Measurements from ENCODE around the gene TPBGL.
A peak's percentile ranks its signal among the peaks of the same experiment; 100 is the strongest.

DNA sequence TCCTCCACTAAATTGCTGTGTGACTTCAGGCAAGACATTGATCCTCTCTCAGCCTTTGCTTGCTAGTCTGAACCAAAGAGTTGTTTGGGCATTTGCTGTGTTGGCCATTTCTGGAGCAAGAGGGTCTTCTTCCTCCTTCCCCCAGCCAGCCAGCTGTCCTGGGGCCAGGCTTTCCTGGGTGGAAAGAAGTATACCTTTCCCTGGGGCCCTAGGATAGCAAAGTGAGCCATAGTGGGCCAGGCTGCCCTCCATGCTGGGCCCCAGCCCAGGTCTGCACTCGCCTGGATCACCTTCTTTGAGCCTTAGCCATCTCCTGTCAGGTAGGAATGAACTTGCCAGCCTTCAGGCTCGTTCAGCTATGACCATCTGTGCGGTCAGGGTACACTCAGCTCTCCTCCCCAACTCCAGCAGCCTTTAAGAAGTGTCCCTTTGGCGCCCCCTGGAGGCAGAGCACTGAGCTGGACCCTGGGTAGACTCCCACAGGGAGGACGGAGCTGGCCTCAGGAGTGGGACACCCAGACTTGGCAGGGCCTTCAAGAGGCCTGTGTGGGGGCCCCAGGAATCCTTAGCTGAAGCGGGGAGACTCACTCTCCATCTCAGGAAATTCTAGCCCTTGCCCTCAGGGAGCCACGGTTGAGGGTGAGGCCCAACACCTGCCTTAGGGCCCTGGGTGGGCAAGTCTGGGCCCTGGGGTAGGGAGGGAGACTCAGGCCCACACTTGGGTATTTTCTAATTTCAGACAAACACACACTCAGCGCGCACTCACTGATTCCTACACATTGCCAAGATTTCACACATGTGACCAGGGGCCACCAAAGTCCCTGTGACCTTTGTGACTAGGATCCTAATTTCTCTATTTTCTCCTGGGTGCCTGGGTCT, 35.6 kb upstream of the TPBGL start:
- TF ChIP-seq, protein P1, sequence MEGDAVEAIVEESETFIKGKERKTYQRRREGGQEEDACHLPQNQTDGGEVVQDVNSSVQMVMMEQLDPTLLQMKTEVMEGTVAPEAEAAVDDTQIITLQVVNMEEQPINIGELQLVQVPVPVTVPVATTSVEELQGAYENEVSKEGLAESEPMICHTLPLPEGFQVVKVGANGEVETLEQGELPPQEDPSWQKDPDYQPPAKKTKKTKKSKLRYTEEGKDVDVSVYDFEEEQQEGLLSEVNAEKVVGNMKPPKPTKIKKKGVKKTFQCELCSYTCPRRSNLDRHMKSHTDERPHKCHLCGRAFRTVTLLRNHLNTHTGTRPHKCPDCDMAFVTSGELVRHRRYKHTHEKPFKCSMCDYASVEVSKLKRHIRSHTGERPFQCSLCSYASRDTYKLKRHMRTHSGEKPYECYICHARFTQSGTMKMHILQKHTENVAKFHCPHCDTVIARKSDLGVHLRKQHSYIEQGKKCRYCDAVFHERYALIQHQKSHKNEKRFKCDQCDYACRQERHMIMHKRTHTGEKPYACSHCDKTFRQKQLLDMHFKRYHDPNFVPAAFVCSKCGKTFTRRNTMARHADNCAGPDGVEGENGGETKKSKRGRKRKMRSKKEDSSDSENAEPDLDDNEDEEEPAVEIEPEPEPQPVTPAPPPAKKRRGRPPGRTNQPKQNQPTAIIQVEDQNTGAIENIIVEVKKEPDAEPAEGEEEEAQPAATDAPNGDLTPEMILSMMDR (IDR thresholded peaks at IDR 0.05): peak; percentile 64 to 75 (median 65)
- TF ChIP-seq POLR2A (IDR thresholded peaks at IDR 0.05): no peak
